ENCODE results near the gene AQR. TPM values are rescaled to one million over a fixed set of nuclear protein-coding genes. Genes with fewer than 3 reads are reported as not detected.

AQR gene
- total RNA-seq, 1 experiment from 2014 or later = 54.4 TPM

DNA sequence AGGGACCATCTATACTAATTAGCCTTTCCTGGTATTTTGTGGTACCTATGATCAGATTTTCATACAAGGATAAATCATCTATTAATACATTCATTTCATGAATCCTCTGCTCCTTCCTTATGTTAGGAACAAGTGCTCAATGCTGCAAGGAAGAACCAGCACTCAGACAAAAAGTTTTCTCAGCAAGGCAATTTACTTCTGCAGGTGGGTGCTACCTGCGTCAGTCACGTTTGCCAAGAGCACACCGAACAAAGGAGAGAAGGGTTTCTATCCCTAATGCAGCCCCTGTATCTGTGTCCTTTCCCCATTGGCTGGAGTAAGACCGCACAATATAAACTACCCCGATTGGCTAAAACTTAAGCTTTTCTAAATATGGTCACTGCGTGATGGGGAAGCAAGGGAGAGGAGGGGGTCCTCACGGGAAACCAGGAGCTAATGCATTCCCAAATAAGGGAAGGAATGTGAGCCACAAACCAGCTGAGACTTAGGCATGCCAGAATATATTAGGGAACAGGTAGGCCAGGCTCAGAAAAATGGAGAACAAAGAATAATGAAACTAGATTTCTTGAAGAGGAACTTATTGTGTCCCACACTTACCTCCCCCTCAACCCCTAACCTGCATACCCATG lies 76.5 kb downstream of the AQR start:
- Histone ChIP-seq H3K4me2 (ENCODE audit: insufficient read depth, insufficient read length, low read length) (no peak overlapping the region), H3K56ac (ENCODE audit: insufficient read length, low read depth, low read length) (no peak overlapping the region), H3K9ac (ENCODE audit: extremely low read depth, insufficient read length, low read length) (no peak overlapping the region), H3T11ph (ENCODE audit: low read length) (no peak overlapping the region), H3K9me3 (ENCODE audit: control insufficient read depth, low read depth, low read length) (no peaks in the 10 kb centered on the region), H4K20me1 (ENCODE audit: control insufficient read depth, insufficient read depth, insufficient read length) (no peaks in the 10 kb centered on the region), H3K27me3 (ENCODE audit: insufficient read depth, low read length) (no peaks in the 10 kb centered on the region), H4K91ac (ENCODE audit: insufficient read length, low read depth, low read length) (no peak overlapping the region), H2BK12ac (ENCODE audit: insufficient read length, low read depth, low read length) (no peak overlapping the region), H3K79me2 (ENCODE audit: insufficient read depth, low read length) (no peaks in the 10 kb centered on the region), H4K8ac (replicated peaks; ENCODE audit: insufficient read length, low read depth, low read length) (no peak overlapping the region), H3K79me1 (ENCODE audit: insufficient read depth, low read depth, low read length, poor library complexity, severe bottlenecking) (no peaks in the 10 kb centered on the region), H3K23ac (ENCODE audit: insufficient read length, low read depth, low read length) (no peak overlapping the region), H2AK5ac (ENCODE audit: insufficient read length, low read length) (no peak overlapping the region), H2BK20ac (ENCODE audit: low read depth, low read length, poor library complexity, severe bottlenecking) (no peak overlapping the region), H2BK120ac (ENCODE audit: low read depth, low read length, poor library complexity, severe bottlenecking) (no peak overlapping the region), H2BK15ac (ENCODE audit: low read depth, low read length) (no peak overlapping the region), H4K5ac (ENCODE audit: insufficient read length, low read depth, low read length) (no peak overlapping the region), H3K27ac (ENCODE audit: insufficient read length, low read depth, low read length) (no peak overlapping the region), H3K18ac (ENCODE audit: insufficient read length, low read depth, low read length) (no peak overlapping the region), H3K14ac (ENCODE audit: insufficient read depth, low read length) (no peak overlapping the region), H3K23me2 (ENCODE audit: insufficient read length, low read depth, low read length, poor library complexity, severe bottlenecking) (no peaks in the 10 kb centered on the region), H2BK5ac (ENCODE audit: insufficient read length, low read length) (no peak overlapping the region), H3K4ac (ENCODE audit: low read depth, low read length) (no peak overlapping the region), H2AFZ (ENCODE audit: low read length) (no peak overlapping the region), H3K4me1 (ENCODE audit: insufficient read depth, low read length) (no peaks in the 10 kb centered on the region)
- H3K4me1 Mint-ChIP-seq = peaks cover 3 to 9% of the 10 kb centered on the region in 2 experiments; a peak in 2 of 4 replicates
- H3K4me3 Mint-ChIP-seq = no peak overlapping the region
- H3K9me3 Mint-ChIP-seq = peaks cover 20 to 23% of the 10 kb centered on the region in 2 experiments
- 0 out of 7 replicates have a peak overlapping the region, but pooled peaks of 1 of the 3 experiments have one; percentile 39 for H3K27ac Mint-ChIP-seq
- no peaks in the 10 kb centered on the region for H3K27me3 Mint-ChIP-seq (ENCODE audit: low read depth)
- peaks cover 55 to 78% (median 77%) of the 10 kb centered on the region in 3 experiments for H3K36me3 Mint-ChIP-seq (ENCODE audit: insufficient read depth in 1 of 3, low read depth in 3 of 3)
- TF ChIP-seq, protein P1, sequence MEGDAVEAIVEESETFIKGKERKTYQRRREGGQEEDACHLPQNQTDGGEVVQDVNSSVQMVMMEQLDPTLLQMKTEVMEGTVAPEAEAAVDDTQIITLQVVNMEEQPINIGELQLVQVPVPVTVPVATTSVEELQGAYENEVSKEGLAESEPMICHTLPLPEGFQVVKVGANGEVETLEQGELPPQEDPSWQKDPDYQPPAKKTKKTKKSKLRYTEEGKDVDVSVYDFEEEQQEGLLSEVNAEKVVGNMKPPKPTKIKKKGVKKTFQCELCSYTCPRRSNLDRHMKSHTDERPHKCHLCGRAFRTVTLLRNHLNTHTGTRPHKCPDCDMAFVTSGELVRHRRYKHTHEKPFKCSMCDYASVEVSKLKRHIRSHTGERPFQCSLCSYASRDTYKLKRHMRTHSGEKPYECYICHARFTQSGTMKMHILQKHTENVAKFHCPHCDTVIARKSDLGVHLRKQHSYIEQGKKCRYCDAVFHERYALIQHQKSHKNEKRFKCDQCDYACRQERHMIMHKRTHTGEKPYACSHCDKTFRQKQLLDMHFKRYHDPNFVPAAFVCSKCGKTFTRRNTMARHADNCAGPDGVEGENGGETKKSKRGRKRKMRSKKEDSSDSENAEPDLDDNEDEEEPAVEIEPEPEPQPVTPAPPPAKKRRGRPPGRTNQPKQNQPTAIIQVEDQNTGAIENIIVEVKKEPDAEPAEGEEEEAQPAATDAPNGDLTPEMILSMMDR (conservative IDR thresholded peaks at IDR 0.05) = no peak
- no CpG with 5 or more reads among the region's 7 CpGs for WGBS (ENCODE audit: extremely low coverage, insufficient read length, low lambda C conversion rate)
- DNase-seq = peak; percentile 46
